Measurements from ENCODE around the gene CNMD.

DNA sequence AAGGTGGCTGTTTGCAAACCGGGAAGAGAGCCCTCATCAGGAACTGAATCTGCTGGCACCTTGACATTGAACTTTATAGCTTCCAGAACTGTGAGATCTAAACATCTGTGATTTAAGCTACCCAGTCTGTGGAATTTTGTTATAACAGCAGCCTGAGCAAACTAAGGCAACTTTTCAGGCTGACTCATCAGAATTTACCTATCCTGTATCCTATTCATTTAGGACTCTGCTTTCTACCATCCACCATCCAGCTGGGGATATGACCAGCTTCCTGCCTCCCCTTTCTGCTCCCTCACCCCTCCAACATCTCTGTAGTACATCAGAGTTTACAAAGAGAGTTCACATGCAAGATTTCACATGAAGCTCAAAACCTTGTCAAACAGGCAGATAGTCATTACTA is 11.1 kb upstream of the CNMD start:
- TF ChIP-seq, protein P1, sequence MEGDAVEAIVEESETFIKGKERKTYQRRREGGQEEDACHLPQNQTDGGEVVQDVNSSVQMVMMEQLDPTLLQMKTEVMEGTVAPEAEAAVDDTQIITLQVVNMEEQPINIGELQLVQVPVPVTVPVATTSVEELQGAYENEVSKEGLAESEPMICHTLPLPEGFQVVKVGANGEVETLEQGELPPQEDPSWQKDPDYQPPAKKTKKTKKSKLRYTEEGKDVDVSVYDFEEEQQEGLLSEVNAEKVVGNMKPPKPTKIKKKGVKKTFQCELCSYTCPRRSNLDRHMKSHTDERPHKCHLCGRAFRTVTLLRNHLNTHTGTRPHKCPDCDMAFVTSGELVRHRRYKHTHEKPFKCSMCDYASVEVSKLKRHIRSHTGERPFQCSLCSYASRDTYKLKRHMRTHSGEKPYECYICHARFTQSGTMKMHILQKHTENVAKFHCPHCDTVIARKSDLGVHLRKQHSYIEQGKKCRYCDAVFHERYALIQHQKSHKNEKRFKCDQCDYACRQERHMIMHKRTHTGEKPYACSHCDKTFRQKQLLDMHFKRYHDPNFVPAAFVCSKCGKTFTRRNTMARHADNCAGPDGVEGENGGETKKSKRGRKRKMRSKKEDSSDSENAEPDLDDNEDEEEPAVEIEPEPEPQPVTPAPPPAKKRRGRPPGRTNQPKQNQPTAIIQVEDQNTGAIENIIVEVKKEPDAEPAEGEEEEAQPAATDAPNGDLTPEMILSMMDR (IDR thresholded peaks at IDR 0.05; ENCODE audit: control extremely low read depth in 1 of 3, insufficient read depth in 1 of 3, low read depth in 1 of 3, low read length in 3 of 3): no peak
- TF ChIP-seq ATF3 (IDR thresholded peaks at IDR 0.05; ENCODE audit: insufficient read depth, low read depth, low read length) (no peak), EZH2 (IDR thresholded peaks at IDR 0.05; ENCODE audit: low read depth, low read length, severe bottlenecking) (no peak), HDAC6 (IDR thresholded peaks at IDR 0.05; ENCODE audit: low read depth, low read length) (no peak), RFX5 (IDR thresholded peaks at IDR 0.05; ENCODE audit: borderline replicate concordance, low read depth, low read length) (no peak), TAF1 (IDR thresholded peaks at IDR 0.05; ENCODE audit: low read depth, low read length) (no peak)

Data from H1 (cell line).